HCT116 (cell line): Measurements from ENCODE around the gene FGFBP2. TPM values are rescaled to one million over a fixed set of nuclear protein-coding genes. Genes with fewer than 3 reads are reported as not detected.

Experiments
- ATAC-seq: fragments of 200-7000 bp; cut with Tn5 transposase; 2 replicates; pipeline ENCODE4 v1.9.1; 2020; ENCODE audit warnings: mild to moderate bottlenecking, moderate library complexity
- BruUV-seq: library from RNA; stranded (reverse); fragments of 400-500 nt; replicated peaks from 2 replicates; lab custom pipeline; 2021; lab: Mats Ljungman, UMichigan
- CTCF ChIA-PET: fragments of 300-600 bp; sonication (Branson Sonifier 250); formaldehyde crosslinking; loops from one replicate; lab custom pipeline; 2021; ENCODE audit warnings: antibody characterized with exemption; lab: Charles Lee
- POLR2A ChIA-PET: fragments of 300-600, 350-600 bp; sonication (Branson Sonifier 250); formaldehyde crosslinking; loops from one replicate; lab custom pipeline; 2021; ENCODE audit warnings: antibody characterized with exemption; lab: Charles Lee
- RAD21 ChIA-PET, 2 experiments: fragments of 300-600 bp; sonication (Branson Sonifier 250); formaldehyde crosslinking; loops; one replicate each; lab custom pipeline; 2023; ENCODE audit warnings: low total read pairs in 2 of 2; ENCODE audit not compliant: uncharacterized antibody in 2 of 2, unreplicated experiment in 2 of 2, low non-redundant PET in 1 of 2; lab: Charles Lee
- DNase-seq: peaks from one replicate; pipeline ENCODE4 v3.0.0-alpha.2; 2010; ENCODE audit warnings: low read depth, low spot score
- H2AFZ ChIP-seq: fragments of 200-600 bp; shearing (Covaris generic), sonication (generic); 2 replicates; pipeline ENCODE4 v1.6.1; 2017; ENCODE audit warnings: low read depth, mixed run types, mixed read lengths, antibody characterized with exemption, low read length; ENCODE audit not compliant: poor library complexity, severe bottlenecking
- H3K27ac ChIP-seq: 2 replicates; pipeline ENCODE4 v1.5.1; 2012; ENCODE audit warnings: low read depth, low read length
- H3K27me3 ChIP-seq: fragments of 200-600 bp; sonication (generic); 2 replicates; pipeline ENCODE4 v1.6.1; 2016; ENCODE audit warnings: mixed run types, low read length, mixed read lengths; ENCODE audit not compliant: insufficient read depth
- H3K36me3 ChIP-seq, 2 experiments: fragments of 200-500 bp in 1 of 2; fragments of 200-600 bp in 1 of 2; sonication (Bioruptor generic) in 1 of 2; sonication (generic) in 1 of 2; 2 replicates each; pipeline versions ENCODE4 v1.5.1 to v1.6.1; 2014 to 2016; ENCODE audit warnings: low read length in 2 of 2, inconsistent platforms in 1 of 2, mixed read lengths in 1 of 2, mixed run types in 1 of 2; ENCODE audit not compliant: insufficient read depth in 2 of 2, control insufficient read depth in 1 of 2
- H3K4me1 ChIP-seq, 2 experiments: fragments of 200-600 bp in 1 of 2; sonication (generic) in 1 of 2; 2 replicates each; pipeline versions ENCODE4 v1.5.1 to v1.6.1; 2012 to 2017; ENCODE audit warnings: low read length in 2 of 2, inconsistent platforms in 1 of 2, mild to moderate bottlenecking in 1 of 2, mixed read lengths in 1 of 2, mixed run types in 1 of 2, moderate library complexity in 1 of 2; ENCODE audit not compliant: insufficient read depth in 2 of 2, control insufficient read depth in 1 of 2
- H3K4me2 ChIP-seq: fragments of 200-600 bp; sonication (generic); 2 replicates; pipeline ENCODE4 v1.6.1; 2017; ENCODE audit warnings: mixed run types, low read length, mixed read lengths
- H3K4me3 ChIP-seq, 2 experiments: fragments of 200-600 bp in 1 of 2; sonication (generic) in 1 of 2; replicated peaks in 1 of 2; 2 replicates each; pipeline ENCODE4 v1.5.1; 2011 to 2016; ENCODE audit warnings: low read length in 2 of 2, control low read depth in 1 of 2, low read depth in 1 of 2, mild to moderate bottlenecking in 1 of 2, mixed read lengths in 1 of 2, mixed run types in 1 of 2
- H3K79me2 ChIP-seq: fragments of 200-600 bp; sonication (generic); 2 replicates; pipeline ENCODE4 v1.6.1; 2017; ENCODE audit warnings: mild to moderate bottlenecking, mixed run types, low read length, moderate library complexity, mixed read lengths; ENCODE audit not compliant: insufficient read depth
- H3K9ac ChIP-seq: fragments of 200-600 bp; sonication (generic); 2 replicates; pipeline ENCODE4 v1.6.1; 2016; ENCODE audit warnings: low read length, mixed read lengths
- H3K9me2 ChIP-seq: fragments of 200-600 bp; sonication (generic), shearing (Covaris generic); 2 replicates; pipeline ENCODE4 v1.6.1; 2017; ENCODE audit warnings: mixed run types, mild to moderate bottlenecking, moderate library complexity; ENCODE audit not compliant: insufficient read depth
- H3K9me3 ChIP-seq, 2 experiments: fragments of 200-500 bp in 1 of 2; fragments of 200-600 bp in 1 of 2; sonication (Bioruptor generic) in 1 of 2; sonication (generic) in 1 of 2; 2 replicates each; pipeline ENCODE4 v1.6.1; 2014 to 2017; ENCODE audit warnings: low read length in 2 of 2, mixed read lengths in 2 of 2, inconsistent platforms in 1 of 2, low read depth in 1 of 2, mild to moderate bottlenecking in 1 of 2, mixed run types in 1 of 2, moderate library complexity in 1 of 2; ENCODE audit not compliant: control insufficient read depth in 1 of 2, insufficient read depth in 1 of 2
- H4K20me1 ChIP-seq: fragments of 200-600 bp; sonication (generic), shearing (Covaris generic); 2 replicates; pipeline ENCODE4 v1.6.1; 2017; ENCODE audit warnings: mixed run types, mild to moderate bottlenecking, moderate library complexity; ENCODE audit not compliant: insufficient read depth
- CBX3 ChIP-seq: IDR thresholded peaks from 2 replicates; pipeline ENCODE4 v1.6.1; 2012; ENCODE audit warnings: low read depth
- CEBPB ChIP-seq: IDR thresholded peaks from 2 replicates; pipeline ENCODE4 v1.6.1; 2012; ENCODE audit warnings: low read depth
- EGR1 ChIP-seq: IDR thresholded peaks from 2 replicates; pipeline ENCODE4 v1.6.1; 2012; ENCODE audit warnings: low read depth
- EZH2 ChIP-seq: fragments of 200-600 bp; sonication (generic); IDR thresholded peaks from 2 replicates; pipeline ENCODE4 v1.6.1; 2017; ENCODE audit warnings: antibody characterized with exemption, mixed run types
- EZH2phosphoT487 ChIP-seq: fragments of 200-600 bp; IDR thresholded peaks from 2 replicates; pipeline ENCODE4 v1.6.1; 2018; ENCODE audit warnings: antibody characterized with exemption, borderline replicate concordance
- FOSL1 ChIP-seq: IDR thresholded peaks from 2 replicates; pipeline ENCODE4 v1.6.1; 2012; ENCODE audit warnings: low read depth
- JUND ChIP-seq: IDR thresholded peaks from 2 replicates; pipeline ENCODE4 v1.6.1; 2012
- POLR2AphosphoS5 ChIP-seq: IDR thresholded peaks from 2 replicates; pipeline ENCODE4 v1.6.1; 2011; ENCODE audit warnings: mild to moderate bottlenecking, low read depth, low read length, moderate library complexity
- RAD21 ChIP-seq: IDR thresholded peaks from 2 replicates; pipeline ENCODE4 v1.6.1; 2012; ENCODE audit warnings: low read depth, mild to moderate bottlenecking
- SIN3A ChIP-seq: IDR thresholded peaks from 2 replicates; pipeline ENCODE4 v1.6.1; 2012; ENCODE audit warnings: low read depth
- SP1 ChIP-seq: IDR thresholded peaks from 2 replicates; pipeline ENCODE4 v1.6.1; 2012; ENCODE audit warnings: low read depth
- SRF ChIP-seq: IDR thresholded peaks from 2 replicates; pipeline ENCODE4 v1.6.1; 2012; ENCODE audit warnings: low read depth
- TCF7L2 ChIP-seq: IDR thresholded peaks from 2 replicates; pipeline ENCODE4 v1.7.0; 2011; ENCODE audit warnings: borderline replicate concordance, inconsistent platforms; ENCODE audit not compliant: insufficient read depth, insufficient read length; ENCODE audit errors: extremely low read depth
- ZNF274 ChIP-seq: fragments of 200-500 bp; sonication (Bioruptor generic); IDR thresholded peaks from 2 replicates; pipeline ENCODE4 v1.6.1; 2014; ENCODE audit warnings: mild to moderate bottlenecking, low read depth, low read length, inconsistent platforms
- intact Hi-C: fragments of 100-400 bp; cut with micrococcal nuclease; formaldehyde crosslinking; loops from 2 replicates; pipeline ENCODE4 v1.10.0; 2022
- total RNA-seq: library from RNA; stranded (reverse); gene quantifications from one replicate; pipeline ENCODE4 v1.2.1, GENCODE V29; 2021; ENCODE audit not compliant: unreplicated experiment
- TF ChIP-seq, protein P1 (sequence below): IDR thresholded peaks from 2 replicates; pipeline ENCODE4 v1.6.1; 2011; ENCODE audit warnings: mild to moderate bottlenecking, low read length, moderate library complexity; ENCODE audit not compliant: insufficient replicate concordance; ENCODE audit errors: extremely low read depth
- TF ChIP-seq, protein P2 (sequence below): IDR thresholded peaks from 2 replicates; pipeline ENCODE4 v1.6.1; 2012
- TF ChIP-seq, protein P3 (sequence below): IDR thresholded peaks from 2 replicates; pipeline ENCODE4 v1.6.1; 2012; ENCODE audit warnings: low read depth

FGFBP2 gene
- total RNA-seq, 1 experiment from 2014 or later, result not detected

DNA sequence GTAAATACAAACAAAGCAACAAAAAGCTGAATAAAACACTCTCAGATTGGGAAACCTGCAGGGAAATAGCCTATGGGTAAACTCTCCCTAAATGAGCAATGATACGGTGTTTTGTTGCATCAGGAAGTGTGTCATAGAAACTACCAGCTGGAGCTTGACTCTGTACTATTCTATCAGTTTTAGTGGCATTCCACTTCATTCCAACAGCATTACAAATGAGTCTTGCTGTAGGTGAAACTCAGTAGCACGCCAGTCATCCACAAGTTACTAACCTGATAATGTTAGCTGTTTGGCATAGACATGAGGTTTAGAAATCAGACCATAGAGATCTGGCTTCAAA is 49.4 kb downstream of the FGFBP2 start:
- Histone ChIP-seq H3K9ac (no peak overlapping the region), H3K36me3 (no peaks in the 10 kb centered on the region), H4K20me1 (no peaks in the 10 kb centered on the region), H3K27ac (no peak overlapping the region), H3K9me3 (no peaks in the 10 kb centered on the region), H3K4me2 (peak overlapping the region; percentile 52), H3K9me2 (no peaks in the 10 kb centered on the region), H3K4me3 (no peak overlapping the region), H3K4me1 (peaks cover 0 to 33% of the 10 kb centered on the region in 2 experiments; a peak in 2 of 4 replicates), H2AFZ (peak overlapping the region; percentile 57), H3K79me2 (no peaks in the 10 kb centered on the region), H3K27me3 (no peaks in the 10 kb centered on the region)
- no TSS peak for BruUV-seq
- TF ChIP-seq SRF, result 0 out of 2 replicates have a peak, but pooled peaks have one; percentile 26
- peak; percentile 80 for TF ChIP-seq CEBPB
- TF ChIP-seq, protein P1, sequence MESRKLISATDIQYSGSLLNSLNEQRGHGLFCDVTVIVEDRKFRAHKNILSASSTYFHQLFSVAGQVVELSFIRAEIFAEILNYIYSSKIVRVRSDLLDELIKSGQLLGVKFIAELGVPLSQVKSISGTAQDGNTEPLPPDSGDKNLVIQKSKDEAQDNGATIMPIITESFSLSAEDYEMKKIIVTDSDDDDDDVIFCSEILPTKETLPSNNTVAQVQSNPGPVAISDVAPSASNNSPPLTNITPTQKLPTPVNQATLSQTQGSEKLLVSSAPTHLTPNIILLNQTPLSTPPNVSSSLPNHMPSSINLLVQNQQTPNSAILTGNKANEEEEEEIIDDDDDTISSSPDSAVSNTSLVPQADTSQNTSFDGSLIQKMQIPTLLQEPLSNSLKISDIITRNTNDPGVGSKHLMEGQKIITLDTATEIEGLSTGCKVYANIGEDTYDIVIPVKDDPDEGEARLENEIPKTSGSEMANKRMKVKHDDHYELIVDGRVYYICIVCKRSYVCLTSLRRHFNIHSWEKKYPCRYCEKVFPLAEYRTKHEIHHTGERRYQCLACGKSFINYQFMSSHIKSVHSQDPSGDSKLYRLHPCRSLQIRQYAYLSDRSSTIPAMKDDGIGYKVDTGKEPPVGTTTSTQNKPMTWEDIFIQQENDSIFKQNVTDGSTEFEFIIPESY, result no peak
- TF ChIP-seq EZH2phosphoT487, result no peak
- peak; percentile 63; the same call in 1 of the 2 replicates for TF ChIP-seq CBX3
- TF ChIP-seq EZH2, result no peak
- TF ChIP-seq, protein P2, sequence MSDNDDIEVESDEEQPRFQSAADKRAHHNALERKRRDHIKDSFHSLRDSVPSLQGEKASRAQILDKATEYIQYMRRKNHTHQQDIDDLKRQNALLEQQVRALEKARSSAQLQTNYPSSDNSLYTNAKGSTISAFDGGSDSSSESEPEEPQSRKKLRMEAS, result no peak; the same call in 1 of the 2 replicates
- TF ChIP-seq POLR2AphosphoS5, result 0 out of 2 replicates have a peak, but pooled peaks have one; percentile 42
- TF ChIP-seq FOSL1, result peak; percentile 54
- no peak for TF ChIP-seq EGR1
- peak; percentile 61 for TF ChIP-seq JUND
- no peak for TF ChIP-seq ZNF274
- TF ChIP-seq, protein P3, sequence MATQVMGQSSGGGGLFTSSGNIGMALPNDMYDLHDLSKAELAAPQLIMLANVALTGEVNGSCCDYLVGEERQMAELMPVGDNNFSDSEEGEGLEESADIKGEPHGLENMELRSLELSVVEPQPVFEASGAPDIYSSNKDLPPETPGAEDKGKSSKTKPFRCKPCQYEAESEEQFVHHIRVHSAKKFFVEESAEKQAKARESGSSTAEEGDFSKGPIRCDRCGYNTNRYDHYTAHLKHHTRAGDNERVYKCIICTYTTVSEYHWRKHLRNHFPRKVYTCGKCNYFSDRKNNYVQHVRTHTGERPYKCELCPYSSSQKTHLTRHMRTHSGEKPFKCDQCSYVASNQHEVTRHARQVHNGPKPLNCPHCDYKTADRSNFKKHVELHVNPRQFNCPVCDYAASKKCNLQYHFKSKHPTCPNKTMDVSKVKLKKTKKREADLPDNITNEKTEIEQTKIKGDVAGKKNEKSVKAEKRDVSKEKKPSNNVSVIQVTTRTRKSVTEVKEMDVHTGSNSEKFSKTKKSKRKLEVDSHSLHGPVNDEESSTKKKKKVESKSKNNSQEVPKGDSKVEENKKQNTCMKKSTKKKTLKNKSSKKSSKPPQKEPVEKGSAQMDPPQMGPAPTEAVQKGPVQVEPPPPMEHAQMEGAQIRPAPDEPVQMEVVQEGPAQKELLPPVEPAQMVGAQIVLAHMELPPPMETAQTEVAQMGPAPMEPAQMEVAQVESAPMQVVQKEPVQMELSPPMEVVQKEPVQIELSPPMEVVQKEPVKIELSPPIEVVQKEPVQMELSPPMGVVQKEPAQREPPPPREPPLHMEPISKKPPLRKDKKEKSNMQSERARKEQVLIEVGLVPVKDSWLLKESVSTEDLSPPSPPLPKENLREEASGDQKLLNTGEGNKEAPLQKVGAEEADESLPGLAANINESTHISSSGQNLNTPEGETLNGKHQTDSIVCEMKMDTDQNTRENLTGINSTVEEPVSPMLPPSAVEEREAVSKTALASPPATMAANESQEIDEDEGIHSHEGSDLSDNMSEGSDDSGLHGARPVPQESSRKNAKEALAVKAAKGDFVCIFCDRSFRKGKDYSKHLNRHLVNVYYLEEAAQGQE, result no peak
- TF ChIP-seq RAD21, result no peak
- peak; percentile 63 for TF ChIP-seq SP1
- no peak for TF ChIP-seq TCF7L2
- TF ChIP-seq SIN3A, result peak; percentile 29
- RAD21 ChIA-PET, result no interaction called here
- intact Hi-C loops, result no loop called here
- CTCF ChIA-PET, result interaction anchor here (1.4 kb wide), 1 partner anchor 30 kb away, joined by 4 read pairs; no protein-coding TSS in a partner anchor
- POLR2A ChIA-PET, result interaction anchor here (1.1 kb wide), 1 partner anchor 25 kb away, joined by 4 read pairs; the partner anchor contains the start of gene FGFBP1
- DNase-seq, result peak; percentile 49
- no peak; the same call in 1 of the 2 replicates for ATAC-seq
